Measurements from ENCODE around the gene MTHFR. TPM values are rescaled to one million over a fixed set of nuclear protein-coding genes. Genes with fewer than 3 reads are reported as not detected.

The MTHFR gene
- total RNA-seq (2014; rRNA removed; shearing (Covaris generic)) = 2.0 and 7.5 TPM in 2 replicates

DNA sequence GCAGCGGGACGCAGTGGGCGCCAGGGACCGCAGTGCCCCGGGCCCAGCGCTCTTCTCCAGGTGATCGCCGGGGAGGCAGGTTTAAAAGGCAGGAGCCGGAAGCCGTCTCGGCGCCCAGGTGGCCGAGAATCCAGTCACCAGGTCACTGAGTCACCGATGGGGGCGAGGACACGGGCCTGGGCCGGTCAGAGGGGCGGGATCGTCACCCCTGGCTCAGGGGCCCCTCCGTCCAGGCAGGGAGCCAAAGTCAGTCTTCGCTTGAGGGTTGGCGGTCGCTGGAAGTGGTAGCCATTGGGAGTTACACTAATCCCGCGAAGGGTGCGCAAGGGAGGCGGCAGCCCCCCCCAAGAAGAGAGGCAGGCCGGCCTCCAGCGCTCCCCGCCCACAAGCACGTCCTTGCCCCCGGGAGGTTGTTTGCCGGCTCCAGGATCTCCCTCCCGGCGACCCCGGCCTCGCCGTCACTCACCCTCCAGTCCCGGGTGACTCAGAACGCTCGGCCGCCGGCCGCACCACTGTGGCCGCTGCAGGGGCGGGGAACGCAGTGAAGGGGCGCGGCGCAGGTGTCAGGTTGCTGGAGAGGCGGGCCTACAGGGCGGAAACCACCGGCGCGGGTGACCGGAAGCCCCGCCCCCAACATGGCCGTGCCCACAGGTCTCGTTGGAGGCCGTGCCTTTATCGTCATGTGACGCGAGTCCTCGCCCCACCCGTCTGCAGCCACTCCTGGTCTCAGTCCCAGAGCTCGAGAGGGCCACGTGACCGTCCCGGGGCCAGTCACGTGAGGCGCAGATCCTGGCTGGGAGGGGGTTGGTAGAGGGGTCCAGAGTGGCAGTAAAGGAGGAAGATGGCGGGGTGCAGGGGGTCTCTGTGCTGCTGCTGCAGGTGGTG lies at the start of gene MTHFR, which contains the start of gene CLCN6:
Gene MTHFR (minus strand): TSS at position 543 of the 885 bp plus-strand sequence. CDS start 2,848 bp downstream, outside the sequence.
Gene CLCN6 (plus strand): TSS at position 770 of the 885 bp plus-strand sequence. CDS start 72 bp downstream, at position 842.
- peak; percentile 99 for DNase-seq (ENCODE audit: low read depth)

DNA sequence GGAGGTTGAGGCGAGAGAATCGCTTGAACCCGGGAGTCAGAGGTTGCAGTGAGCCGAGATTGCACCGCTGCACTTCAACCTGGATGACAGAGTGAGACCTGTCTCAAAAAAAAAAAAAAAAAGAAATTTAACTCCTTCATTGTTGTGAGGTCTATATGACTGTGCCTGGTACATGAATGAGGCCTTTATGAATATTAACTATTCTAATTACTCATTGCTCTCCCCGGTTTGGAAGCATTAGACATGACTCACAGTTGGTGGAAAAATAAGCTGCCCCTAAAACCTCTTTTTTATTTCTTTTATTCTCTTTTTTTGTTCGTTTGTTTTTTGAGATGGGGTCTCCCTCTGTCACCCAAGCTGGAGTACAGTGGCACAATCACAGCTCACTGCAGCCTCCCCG lies 49.7 kb upstream of the MTHFR start:
- DNase-seq (ENCODE audit: low read depth) = no peak

- DNase-seq (ENCODE audit: low read depth) = no peak
Measured at GRCh38 chr1:11854519-11854918, 48.8 kb upstream of the MTHFR start.

DNA sequence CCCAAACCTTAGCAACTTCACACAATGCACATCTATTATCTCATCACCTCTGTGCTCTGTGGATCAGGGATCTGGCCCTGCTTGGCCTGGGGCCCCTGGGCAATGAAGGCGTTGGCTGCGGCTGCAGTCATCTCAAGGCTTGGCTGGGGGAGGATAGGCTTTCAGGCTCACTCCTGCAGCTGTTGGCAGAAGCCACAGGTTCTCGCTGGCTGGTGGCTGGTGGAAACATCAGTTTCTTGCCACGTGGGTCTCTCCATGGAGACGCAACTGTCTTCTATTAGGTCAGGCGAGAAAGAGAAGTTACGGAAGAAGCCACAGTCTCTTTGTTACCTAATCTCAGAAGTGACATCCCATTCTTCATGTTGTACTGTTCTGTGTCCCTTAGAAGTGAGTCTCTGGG lies 45.4 kb upstream of the MTHFR start:
- DNase-seq (ENCODE audit: low read depth) = no peak

- DNase-seq (ENCODE audit: low read depth) = no peak
Measured at GRCh38 chr1:11850156-11850555, 44.4 kb upstream of the MTHFR start.

DNA sequence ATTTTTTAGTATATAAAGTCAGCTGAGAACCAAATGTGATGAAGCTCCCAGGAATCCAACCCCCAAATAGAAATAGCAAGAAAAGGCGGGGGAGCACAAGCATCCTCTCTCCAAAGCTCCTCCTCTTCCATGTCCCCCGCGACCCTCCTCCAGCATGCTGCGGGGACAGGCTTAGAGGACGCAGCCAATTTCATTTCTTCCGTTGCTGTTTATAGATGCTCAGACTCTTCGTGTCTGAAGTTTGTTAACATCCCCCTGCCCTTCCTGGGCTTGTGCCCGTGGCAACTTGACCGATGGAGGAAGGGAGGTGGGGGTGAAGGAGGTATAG lies 42.6 kb upstream of the MTHFR start:
- no peak for DNase-seq (ENCODE audit: low read depth)

- DNase-seq (ENCODE audit: low read depth) = no peak
Measured at GRCh38 chr1:11847667-11848372, 42.1 kb upstream of the MTHFR start, which contains the start of gene NPPA. NPPA (minus strand) TSS chr1:11847783; CDS start chr1:11847684, 99 bp downstream.

- peak; percentile 30 for DNase-seq (ENCODE audit: low read depth)
Measured at GRCh38 chr1:11845641-11846335, 40.0 kb upstream of the MTHFR start.

GRCh38 chr1:11842154-11843041 lies 36.6 kb upstream of the MTHFR start:
- no peak for DNase-seq (ENCODE audit: low read depth)

DNA sequence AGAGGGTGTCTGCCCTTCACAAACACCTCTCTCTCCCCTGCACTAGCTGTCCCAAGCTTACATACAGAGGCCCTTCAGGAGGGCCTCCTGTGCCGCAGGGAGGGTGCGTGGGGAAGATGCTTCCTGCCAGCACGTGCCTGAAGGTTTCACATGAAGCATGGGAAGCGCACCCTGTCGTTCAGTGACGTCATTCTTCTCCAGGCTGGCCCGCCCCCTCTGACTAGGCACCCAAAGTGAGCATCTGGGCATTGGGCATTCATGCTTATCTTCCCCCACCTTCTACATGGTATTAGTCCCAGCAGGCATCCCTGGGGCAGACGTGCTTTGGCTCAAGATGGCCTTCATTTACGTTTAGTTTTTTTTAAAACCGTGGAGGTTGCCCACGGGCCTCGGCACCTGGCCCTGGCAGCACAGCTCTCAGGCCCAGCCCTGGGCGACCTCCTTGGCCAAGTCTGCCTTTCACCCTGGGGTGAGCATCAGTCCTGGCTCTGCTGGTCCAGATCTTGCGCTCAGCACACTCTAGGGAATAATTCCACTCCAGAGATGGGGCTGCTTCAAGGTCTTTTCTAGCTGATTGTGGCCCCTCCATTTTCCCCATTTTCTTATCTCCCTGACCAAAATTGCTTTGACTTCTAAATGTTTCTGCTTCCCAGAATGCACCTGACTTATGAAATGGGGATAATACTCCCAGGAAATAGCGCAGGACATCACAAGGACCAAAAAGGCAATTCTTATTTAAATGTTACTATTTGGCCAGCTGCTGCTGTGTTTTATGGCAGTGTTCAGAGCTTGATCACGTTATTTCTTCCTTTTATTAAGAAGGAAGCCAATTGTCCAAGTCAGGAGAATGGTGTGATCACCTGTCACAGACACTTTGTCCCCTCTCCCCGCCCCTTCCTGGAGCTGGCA lies 35.7 kb upstream of the MTHFR start:
- DNase-seq (ENCODE audit: low read depth) = no peak

GRCh38 chr1:11839727-11840705 lies 34.3 kb upstream of the MTHFR start:
- no peak for DNase-seq (ENCODE audit: low read depth)

DNA sequence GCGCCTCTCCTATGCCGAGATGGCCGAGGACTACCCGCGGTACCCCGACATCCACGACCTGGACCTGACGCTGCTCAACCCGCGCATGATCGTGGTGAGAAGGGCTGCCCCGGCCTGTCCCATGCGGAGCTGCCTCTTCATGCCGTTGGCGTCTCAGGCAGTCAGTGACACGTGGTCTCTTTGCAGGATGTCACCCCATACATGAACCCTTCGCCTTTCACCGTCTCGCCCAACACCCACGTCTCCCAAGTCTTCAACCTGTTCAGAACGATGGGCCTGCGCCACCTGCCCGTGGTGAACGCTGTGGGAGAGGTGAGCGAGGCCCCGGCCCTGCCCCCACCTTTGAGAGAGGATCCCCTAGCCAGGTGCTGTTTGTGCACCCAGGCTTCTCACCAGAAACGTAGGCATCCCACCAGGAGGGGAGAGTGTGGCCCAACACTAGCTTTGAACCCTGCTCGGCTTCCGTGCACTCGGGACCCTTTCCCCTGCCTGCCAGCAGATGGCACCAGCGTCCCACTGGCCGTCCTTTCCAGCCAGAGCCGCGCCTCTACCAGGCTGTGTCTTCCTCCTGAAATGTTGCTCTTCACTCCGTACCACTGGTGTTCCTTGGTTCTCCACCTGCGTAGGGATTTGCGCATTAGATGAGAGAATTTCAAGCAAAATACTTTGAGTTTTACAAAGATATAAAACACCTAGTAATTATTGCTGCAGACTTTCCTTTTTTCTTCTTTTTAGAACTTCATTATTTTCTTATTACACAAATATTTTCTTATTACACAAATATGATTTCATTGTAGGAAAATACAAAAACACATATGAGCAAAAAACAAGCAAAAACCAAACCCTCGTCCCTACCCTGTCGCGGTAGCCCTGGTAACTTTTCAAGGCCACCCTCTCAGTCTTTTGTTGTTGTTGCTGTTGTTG lies 32.8 kb upstream of the MTHFR start:
- DNase-seq (ENCODE audit: low read depth) = peak; percentile 43

- no peak for DNase-seq (ENCODE audit: low read depth)
Measured at GRCh38 chr1:11837767-11838348, 32.1 kb upstream of the MTHFR start.

GRCh38 chr1:11836955-11837766 lies 31.4 kb upstream of the MTHFR start:
- no peak for DNase-seq (ENCODE audit: low read depth)

DNA sequence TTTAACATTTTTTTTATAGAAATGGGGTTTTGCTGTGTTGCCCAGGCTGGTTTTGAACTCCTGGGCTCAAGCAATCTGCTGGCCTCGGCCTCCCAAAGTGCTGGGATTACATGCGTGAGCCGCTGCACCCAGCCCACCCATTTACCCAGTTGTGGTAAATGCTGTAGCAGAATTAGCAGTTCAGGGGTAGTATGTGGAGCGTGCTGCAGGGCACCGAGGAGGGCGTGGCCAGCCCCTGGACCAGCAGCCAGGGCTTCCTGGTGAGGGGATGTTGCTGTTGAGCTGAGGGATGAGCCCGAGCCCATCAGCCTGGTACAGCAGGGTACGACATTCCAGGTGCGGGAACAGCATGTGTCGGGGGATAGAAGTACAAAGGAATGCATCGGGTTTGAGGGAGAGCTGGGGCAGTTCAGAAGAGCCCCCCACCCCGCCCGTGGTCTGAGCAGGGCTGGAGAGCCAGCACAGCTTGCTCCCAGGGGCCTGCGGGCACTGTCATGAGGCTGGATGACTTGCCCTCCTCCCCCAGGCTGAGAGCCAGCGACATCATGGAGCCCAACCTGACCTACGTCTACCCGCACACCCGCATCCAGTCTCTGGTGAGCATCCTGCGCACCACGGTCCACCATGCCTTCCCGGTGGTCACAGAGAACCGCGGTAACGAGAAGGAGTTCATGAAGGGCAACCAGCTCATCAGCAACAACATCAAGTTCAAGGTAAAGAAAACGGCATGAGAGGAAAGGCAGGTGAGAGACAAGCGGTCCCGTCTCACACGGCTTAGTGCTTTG lies 29.9 kb upstream of the MTHFR start:
- no peak for DNase-seq (ENCODE audit: low read depth)

DNA sequence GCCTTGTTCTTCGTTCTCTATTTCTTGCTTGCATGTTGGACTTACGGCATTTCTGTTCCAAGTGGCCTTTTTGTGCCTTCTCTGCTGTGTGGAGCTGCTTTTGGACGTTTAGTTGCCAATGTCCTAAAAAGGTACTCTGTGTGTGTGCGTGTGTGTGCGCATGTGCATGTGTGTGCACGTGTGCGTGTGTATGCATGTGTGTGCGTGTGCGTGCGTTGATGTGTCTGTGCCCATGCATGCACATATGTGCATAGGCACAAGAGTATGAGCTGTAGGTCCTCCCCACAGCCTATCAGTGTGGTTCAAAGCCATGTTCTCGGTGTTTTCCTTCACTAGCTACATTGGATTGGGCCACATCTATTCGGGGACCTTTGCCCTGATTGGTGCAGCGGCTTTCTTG lies 28.1 kb upstream of the MTHFR start:
- DNase-seq (ENCODE audit: low read depth) = no peak

All from M059J (cell line).